ENCODE measurements around the gene MYPOP.

DNA sequence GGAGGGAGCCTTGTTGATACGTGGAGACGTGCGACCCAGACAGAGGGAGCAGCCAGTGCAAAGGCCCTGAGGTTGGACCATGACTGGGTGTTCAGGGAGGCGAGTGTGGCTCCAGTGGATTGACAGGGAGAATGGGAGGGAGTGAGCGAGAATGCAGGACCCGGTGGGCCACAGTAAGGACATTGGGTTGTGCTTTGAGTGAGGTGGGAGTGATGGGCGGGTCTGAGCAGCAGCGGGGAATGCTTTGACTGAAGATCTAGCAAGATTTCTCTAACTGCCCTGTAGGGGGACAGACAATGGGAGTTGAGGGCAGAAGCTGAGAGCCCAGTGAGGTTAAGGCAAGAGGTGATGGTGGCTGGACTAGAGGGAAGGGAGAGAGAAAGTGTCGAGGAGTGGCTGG lies 19.9 kb upstream of the MYPOP start:
- TF ChIP-seq POLR2A (IDR thresholded peaks at IDR 0.05; ENCODE audit: low read length) (no peak), GATA1 (IDR thresholded peaks at IDR 0.05; ENCODE audit: low read depth, low read length) (no peak)

All from erythroblast (primary cell).